Measurements from ENCODE around the gene TMEM138.

DNA sequence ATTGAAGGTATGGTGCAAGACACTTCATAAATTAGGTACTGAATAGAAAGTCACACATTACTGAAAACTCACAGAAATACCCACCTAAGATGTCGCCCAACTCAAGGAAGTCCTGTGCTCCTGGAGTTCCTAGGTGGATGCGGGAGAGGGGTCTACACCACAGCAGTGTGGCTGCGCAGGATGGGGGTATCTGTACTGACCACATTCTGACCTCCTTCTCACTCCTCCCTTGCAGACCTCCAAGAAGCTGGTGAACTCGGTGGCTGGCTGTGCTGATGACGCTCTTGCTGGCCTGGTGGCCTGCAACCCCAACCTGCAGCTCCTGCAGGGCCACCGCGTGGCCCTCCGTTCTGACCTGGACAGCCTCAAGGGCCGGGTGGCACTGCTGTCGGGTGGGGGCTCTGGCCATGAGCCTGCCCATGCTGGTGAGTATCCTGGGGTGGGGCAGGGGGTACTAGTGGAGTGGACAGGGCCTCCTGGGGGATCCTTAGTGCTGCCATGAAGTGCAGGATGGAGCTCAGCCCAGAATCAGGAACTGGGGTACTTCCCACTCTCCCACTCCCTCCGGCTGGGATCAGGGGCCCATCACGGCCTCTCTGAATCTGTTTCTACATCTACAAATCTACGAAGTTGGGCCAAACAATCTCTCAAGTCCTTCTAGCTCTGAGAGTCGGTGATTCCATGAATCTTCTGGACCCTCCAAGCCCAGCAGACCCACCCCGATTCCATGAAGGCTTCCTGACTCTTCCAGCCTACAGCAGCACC, 24.3 kb upstream of the TMEM138 start:
- TF ChIP-seq KLF16 (CRISPR knock-in tag; IDR thresholded peaks at IDR 0.05) = no peak
- TF ChIP-seq ZEB1 (IDR thresholded peaks at IDR 0.05; ENCODE audit: insufficient replicate concordance, low read depth) = no peak
- TF ChIP-seq CHD2 (IDR thresholded peaks at IDR 0.05; ENCODE audit: low read depth, low read length) = no peak
- no peak for TF ChIP-seq POLR2A (IDR thresholded peaks at IDR 0.05; ENCODE audit: insufficient read depth in 1 of 2, low read depth in 2 of 2, low read length in 2 of 2)
- no peak for TF ChIP-seq ONECUT2 (CRISPR knock-in tag; IDR thresholded peaks at IDR 0.05)
- TF ChIP-seq ZNF572 (CRISPR knock-in tag; IDR thresholded peaks at IDR 0.05) = no peak
- no peak for TF ChIP-seq SRF (IDR thresholded peaks at IDR 0.05; ENCODE audit: low read depth, low read length)
- no peak for TF ChIP-seq TAF15 (IDR thresholded peaks at IDR 0.05; ENCODE audit: low read depth, low read length, poor library complexity, severe bottlenecking)
